Prostate gland (tissue), 2 donors: ENCODE measurements around the gene GOT1.

Experiments
- CTCF ChIP-seq, 4 experiments: fragments of 200-600 bp in 2 of 4; fragments of 450-650 bp in 2 of 4; sonication (generic) in 2 of 4; IDR thresholded peaks; 1 replicate in 3 of 4; 2 replicates in 1 of 4; pipeline ENCODE4 v1.5.1; 2016 to 2019; ENCODE audit warnings: antibody characterized with exemption in 4 of 4, mild to moderate bottlenecking in 2 of 4, moderate library complexity in 2 of 4
- POLR2A ChIP-seq: fragments of 450-650 bp; IDR thresholded peaks from one replicate; pipeline ENCODE4 v1.6.1; 2016; ENCODE audit warnings: antibody characterized with exemption, mild to moderate bottlenecking
- POLR2AphosphoS5 ChIP-seq: sonication (generic); formaldehyde crosslinking; IDR thresholded peaks from one replicate; pipeline ENCODE4 v1.6.1; 2017; ENCODE audit warnings: antibody characterized with exemption

- no peak for TF ChIP-seq CTCF (IDR thresholded peaks at IDR 0.05)
- TF ChIP-seq POLR2AphosphoS5: no peak
- no peak for TF ChIP-seq POLR2A
Measured at GRCh38 chr10:99432881-99433280, 2.5 kb upstream of the GOT1 start.
